HG02623 (cell line): Measurements from ENCODE around the gene TMPRSS6.

ENCODE experiments used
- ATAC-seq: cut with Tn5 transposase; IDR thresholded peaks from one replicate; pipeline ENCODE4 v1.9.1; 2021; ENCODE audit warnings: moderate library complexity; ENCODE audit not compliant: unreplicated experiment

The TMPRSS6 gene

DNA sequence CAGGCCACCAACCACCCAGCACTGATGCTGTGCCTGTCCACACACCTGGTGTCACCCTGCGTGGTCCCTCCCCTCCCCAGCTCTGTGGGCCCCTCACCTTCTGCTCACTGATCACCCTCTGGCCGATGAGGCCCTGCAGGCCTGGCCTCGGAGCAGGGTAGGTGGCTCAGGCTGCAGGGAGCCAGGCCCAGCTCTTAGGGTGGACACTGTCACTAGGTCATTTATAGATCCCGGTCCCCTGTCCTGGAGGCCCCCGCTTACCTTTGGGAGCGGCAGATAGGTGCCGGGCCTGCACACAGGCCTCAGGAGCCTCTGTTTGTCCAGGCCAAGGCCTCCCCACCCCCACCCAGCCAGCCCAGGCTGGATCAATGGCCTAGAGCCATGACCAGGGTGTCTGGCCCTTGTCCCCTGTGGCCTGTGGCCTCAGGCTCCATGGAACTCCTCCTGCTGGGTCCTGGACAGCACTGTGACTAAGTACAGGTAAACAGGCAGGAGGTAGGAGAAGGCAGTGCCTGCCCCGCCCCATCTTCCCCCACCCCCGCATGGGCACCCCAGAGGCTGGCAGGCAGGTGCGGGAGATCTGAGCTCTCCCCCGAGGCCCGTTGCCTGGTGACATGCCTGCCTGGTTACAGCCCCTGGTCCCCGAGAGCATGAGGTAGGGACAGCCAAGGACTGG lies at the start of gene TMPRSS6:
Gene TMPRSS6, minus strand, starts transcription at position 472 of the 676 bp plus-strand sequence. CDS start 6,296 bp downstream, outside the sequence.
- no peak for ATAC-seq

DNA sequence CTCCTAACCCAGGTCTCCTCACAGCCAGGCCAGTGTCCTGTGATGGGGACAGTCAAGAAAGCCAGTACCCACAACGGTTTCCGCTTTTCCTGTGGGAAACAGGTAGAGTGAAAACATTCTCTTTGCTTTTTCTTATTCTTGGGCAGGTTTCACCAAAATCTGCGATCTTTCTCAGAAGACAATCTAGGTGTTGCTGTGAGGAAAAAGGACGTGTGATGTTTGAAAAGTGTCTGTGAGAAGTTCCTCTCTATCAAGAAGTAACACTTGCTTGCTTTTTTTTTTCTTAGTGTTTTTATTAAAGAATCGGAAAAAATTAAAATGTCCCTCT lies 49.4 kb upstream of the TMPRSS6 start:
- no peak for ATAC-seq

DNA sequence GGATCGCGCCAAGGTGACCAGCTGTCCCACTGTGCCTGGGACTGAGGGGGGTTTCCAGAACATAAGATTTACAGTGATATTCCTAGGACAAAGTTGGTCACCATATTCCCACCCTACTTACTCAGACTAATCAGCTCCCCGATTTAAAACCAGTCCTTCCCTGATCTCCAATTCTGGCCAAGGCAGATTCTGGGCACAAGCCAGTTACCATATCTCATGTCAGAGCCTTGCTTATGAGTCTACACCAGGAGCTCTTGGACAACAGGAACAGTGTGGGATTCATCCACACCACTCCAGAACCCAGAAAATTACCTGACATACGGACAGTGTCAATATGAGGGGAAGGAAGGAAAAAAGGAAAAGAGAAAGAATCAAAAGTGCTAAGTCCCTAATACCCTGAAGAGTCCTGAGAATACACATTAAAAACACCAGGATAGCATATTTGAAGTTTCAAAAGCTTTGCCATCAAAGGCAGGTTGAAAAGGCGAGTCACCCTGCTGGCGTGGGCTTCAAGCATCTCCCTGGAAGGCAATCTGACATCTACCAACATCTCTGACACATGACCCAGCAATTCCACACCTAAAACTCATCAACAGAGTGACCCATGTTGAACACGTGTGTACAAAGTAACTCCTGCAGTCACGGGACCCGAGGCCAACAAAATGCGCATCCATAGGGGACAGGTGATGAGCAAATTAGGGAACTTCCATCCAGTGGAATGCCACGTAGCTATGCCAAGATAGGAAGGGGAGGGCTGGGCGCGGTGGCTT lies 48.2 kb upstream of the TMPRSS6 start:
- ATAC-seq = no peak

DNA sequence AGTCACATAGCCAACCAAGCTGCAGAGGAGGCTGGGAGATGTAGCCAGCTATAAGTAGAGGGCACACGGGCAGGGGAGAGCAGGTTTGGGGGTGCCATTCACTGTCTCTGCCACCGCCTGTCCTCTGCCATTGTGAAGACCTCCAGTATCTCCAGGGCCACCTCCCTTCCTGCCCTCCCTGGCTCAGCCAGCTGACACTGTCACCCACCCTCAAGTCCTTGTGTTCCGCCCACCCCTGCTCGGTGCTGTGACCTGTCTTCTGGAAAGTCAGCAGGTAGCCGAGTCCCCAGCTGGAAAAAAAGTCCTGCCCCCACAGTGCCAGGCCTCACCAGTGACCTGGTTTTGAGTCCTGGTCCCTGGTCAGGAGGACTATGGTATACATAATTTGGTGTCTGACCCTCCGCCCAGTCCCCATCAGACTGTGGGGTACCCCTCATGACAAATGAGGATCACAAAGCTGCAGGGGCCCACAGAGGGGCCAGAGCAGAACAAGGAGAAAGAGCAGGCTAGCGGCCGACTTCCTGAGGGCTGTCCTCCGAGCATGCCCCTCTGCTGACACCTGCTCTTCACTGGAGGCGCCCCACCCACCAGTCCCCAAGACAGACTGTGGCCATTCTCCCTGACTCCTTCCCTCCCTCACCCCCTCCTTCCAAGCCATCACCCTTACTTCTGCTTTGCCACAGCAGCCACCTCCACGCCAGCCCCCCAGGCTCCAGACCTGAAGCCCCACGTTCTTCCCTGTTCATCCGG lies 47.3 kb upstream of the TMPRSS6 start:
- no peak for ATAC-seq

DNA sequence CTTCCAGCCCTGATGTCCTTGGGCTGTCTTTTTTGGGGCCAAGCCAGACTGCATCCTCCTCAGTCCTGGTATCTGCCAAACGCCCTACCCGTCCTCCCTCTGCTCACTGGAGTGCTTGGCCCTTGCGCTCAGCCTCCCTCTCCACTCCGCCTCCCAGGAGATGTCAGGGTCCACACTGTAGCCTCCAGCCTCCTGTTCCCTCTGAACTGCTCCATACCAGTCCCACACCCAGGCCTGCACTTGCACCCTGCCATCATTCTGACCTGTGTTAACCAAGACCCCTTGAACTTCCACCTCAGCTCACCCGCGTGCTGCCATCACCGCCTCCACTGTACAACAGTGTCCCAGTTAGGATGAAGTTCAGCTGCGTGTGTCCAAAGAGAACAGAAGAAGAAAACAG lies 46.5 kb upstream of the TMPRSS6 start:
- ATAC-seq = no peak

DNA sequence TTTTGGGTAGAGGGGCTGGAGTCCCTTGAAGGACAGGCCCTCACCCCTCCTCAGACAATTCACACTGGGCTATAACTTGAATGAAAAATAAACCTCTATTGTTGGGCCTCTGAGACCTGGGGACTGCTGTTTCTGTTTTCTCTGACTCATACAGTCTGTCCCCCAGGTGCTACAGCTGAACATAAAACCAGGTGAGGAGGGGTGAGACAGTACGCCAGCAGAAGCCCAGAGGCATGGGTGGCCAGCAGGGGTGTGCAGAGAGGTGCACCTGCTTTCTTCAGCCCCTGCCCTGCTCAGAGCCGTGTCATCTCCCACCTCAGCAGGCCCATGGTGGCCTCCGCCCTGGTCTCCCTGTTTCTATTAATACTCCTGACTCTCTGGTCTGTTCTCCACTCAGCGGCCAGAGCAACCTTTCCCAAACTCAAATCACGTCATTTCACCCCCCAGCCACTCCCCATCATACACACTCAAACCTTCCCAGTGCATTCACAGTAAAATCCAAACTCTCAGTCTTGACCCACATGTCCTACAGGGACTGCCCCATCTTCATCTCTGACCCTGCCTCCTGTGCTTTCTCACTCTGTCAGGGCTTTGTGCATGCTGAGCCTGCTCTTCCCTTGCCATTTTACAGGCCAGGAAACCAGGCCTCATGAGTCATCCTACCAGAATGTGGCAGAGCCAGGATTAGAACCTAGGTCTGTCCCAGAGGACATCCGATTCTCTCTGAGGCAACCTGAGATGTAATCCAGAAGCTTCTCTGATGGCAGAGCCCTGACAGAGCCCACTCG lies 45.6 kb upstream of the TMPRSS6 start:
- ATAC-seq = no peak

DNA sequence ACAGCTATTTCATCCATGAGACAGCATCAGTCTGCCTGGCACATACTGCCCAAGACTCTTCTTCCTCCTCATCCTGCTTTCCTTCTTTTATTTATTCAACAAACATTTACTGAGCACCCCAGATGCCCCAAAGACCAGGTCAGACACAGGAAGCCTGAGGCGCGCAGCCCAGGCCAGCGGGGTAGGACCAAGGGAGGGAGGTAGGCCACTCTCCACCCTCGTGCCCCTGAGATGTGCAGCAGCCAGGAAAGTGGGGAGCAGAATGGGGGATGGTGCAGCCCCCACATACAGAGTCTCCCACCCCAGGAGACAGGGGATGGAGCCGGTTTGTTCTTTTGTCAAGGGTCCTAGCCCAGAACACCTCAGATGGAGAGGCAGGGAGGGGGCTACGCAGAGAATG lies 44.4 kb upstream of the TMPRSS6 start:
- no peak for ATAC-seq

DNA sequence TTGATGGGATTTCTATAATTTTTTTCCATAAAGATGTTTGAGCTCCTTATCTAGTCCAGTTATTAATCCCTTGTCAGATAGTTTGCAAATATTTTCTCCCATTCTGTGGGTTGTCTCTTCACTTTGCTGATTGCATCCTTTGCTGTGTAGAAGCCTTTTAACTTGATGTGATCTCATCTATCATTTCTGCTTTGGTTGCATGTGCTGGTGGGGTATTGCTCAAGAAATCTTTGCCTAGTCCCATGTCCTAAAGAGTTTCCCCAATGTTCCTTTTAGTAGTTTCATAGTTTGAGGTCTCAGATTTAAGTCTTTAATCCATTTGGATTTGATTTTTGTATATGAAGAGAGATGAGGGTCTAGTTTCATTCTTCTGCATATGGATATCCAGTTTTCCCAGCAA lies 41.9 kb upstream of the TMPRSS6 start:
- no peak for ATAC-seq

DNA sequence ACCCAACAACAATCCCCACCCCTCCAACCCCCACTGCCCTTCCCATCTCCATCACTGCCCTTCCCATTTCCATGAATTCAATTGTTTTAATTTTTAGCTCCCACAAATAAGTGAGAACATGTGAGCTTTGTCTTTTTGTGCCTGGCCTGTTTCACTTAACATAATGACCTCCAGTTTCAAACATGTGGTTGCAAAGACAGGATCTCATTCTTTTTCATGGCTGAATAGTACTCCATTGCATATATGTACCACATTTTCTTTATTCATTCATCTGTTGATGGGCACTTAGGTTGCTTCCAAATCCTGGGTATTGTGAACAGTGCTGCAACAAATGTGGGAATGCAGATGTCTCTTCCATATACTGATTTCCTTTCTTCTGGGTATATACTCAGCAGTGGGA lies 41.2 kb upstream of the TMPRSS6 start:
- no peak for ATAC-seq

DNA sequence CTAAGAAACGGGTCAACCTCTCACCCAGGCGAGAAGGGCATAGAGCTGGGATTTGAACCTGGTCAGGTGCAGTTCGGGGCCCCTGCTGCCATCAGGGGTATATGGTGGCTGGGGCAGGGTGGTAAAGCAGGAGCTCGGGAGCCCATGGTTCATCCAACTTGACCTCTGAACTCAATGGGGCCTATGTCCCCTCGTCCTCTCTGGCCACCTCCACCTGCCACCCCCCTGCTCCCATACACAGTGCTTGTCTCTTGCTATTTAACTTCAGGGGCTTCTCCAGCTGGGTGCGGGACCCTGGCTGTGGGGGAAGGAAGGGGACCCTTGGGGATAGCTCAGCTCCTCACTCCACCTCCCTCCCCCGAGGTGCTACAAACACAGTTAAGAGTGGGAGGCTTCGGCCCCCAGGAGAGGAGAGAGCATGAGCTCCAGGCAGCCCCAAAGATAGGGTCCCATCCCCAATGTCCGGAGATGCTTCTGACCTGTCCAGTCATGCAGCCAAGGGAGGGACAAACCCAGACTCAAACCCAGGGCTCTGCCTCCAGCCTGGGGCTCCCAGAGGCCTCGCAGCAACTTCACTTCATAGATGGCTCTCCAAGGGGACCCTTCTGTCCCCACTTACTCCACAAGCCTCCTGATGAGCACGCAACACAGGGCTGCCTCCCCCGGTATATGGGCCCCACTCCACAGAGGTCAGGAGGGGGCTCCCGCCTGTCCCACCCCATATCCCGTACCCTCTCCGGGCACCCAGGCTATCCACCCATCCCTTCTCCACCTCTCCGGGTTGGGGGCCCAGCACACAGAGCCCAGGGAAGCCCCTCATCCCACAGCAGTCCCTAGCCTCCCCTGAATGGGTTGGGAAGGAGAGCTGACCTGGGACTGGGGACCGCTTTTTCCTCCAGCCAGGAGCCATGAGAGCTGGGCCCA lies 39.5 kb upstream of the TMPRSS6 start:
- no peak for ATAC-seq

DNA sequence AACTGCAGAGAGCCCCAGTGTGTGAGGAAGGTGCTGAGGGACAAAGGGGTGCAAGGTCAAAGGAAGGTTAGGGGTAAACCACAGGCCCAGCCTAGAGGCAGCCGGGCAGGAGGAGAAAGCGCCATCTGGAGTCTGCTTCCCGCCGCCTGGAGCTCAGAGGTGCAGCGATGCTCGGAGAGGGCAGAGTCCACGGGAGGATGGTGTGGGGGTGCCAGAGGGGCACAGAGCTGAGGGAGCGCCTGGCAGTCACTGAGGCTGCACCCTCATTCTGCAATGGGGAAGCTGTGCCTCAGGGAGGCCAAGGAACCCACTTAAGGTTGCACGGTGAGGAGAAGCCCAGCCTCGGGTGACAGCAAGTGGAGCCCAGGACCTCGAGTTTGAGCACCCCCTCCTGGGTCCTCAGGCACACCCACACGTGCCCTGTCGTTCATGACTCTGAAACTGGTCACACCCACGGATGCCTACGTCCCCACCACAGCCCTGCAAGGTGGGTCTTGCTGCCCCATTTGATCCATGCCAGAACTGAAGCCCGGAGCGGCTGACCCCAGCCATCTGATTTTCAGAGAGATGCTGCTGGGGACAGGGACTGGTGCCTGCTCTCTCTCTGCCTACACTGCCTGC lies 38.6 kb upstream of the TMPRSS6 start:
- no peak for ATAC-seq

DNA sequence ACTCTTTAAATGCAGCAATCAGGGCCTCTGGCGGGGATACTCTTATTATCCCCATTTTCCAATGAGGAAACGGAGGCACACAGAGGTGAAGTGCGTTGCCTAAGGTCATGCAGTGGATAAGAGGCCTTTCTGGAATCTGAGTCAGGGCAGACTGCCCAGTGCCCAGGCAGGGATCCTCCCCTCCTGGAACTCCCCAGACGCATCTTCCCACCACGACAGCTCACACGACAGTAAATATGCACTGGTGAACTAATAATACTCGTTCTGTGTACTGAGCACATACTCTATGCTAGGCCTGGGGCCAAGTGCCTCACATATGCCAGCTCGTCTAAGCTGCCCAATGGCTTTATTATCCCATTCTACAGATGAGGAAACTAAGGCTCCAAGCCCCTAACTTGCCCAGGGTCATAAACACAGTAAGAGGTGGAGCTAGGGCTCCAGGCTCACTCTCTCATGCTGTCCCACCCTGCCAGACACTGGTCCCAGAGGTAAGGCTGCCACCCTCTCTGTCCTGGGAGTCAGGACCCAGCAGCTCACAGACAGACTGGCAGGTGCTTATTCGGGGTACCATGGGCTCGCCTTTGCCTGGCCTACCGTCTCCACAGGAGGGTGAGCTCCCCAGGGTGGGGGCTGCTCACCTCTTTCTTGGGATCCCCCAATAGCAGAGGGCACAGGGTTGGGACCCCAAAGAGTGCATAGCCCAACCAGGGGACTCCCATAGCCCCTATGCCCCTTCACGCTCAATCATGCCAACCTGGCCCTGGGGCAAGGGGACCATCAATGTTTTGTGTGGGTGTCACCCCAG lies 37.9 kb upstream of the TMPRSS6 start:
- no peak for ATAC-seq

DNA sequence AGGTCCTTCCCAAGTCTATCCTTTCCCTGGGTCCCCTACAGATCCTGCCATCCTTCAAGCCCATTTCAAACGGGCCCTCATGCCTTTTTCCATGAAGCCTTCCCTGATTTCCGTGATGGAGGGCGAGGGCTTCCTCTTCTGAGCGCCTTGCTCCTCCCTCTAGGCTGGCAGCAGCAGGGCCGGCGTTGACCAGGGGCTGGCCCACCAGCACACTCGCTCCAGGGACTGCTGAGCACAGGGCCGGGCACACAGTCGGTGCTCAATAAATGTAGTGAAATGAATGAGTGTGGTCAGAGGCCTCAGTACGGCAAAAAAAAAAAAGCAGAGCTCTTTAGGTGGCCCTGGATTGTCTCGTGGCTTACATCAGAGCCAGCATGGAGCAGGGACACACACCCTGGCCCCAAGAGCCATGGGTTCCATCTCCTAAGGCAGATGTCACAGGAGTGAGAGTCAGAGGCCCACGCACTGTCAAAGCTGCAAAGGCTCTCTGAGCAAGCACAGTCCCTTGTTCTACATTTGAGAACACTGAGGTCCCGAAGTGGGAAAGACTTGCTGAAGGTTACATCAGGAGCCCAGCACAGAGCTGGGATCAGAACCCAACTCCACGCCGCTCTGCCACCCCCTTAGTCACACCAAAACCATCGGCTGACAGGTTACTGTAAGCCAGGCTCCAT lies 37.1 kb upstream of the TMPRSS6 start:
- ATAC-seq = no peak

DNA sequence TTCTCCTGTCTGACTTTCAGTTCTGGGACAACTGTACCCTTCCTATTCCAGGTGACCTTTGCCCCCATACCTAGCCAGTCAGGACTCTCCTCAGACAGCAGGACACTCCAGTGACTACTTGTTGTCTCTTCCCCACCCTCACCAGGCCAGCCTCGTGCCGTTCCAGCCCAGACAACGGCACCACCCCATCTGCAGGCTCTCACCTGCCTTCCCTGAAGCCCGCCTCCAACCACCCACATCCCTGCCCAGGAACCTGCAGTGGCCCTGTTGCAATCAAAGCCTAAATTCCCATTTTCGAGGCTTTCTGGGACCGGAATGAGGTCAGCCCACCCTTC lies 36.5 kb upstream of the TMPRSS6 start:
- ATAC-seq = no peak

DNA sequence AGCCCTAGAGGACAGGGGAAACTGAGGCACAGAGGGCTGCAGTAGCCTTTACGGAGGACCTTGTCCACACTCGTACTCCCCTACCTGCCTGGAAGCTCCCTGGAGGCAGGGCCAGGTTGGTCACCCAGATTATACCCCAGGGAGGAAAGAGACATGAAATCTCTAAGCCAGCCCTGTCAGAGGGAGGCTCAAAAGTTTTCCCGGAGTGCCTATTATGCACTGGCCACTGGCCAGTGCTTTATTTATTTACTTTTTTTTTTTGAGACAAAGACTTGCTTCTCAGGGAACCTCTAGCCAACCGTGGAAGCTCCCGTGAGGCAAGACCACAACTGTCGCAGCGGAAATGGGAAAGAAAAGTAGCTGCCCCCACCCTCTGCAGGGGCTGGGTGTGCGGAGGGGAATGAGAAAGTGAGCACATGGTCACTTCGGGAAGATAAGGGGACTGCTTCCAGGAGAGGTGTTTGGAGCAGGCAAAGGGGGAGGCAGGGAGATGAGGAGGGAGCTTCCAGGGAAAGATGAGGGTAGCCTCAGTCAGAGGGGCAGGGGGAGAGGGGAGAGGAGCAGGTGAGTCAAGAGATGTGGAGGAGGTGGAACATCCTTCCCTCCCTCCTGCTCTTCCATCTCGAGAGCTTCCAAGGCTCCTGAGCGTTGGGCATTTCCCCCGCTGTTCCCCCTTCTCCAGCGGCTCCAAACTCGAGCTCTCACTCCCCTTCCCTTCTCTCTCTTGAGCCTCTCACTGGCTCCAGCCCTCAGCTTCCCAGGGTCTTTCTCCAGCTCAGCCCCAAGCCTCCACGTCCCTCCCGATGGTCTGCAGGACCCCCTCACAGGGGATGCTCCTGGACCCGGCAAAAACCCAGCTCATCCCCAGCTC lies 35.9 kb upstream of the TMPRSS6 start:
- ATAC-seq = no peak

DNA sequence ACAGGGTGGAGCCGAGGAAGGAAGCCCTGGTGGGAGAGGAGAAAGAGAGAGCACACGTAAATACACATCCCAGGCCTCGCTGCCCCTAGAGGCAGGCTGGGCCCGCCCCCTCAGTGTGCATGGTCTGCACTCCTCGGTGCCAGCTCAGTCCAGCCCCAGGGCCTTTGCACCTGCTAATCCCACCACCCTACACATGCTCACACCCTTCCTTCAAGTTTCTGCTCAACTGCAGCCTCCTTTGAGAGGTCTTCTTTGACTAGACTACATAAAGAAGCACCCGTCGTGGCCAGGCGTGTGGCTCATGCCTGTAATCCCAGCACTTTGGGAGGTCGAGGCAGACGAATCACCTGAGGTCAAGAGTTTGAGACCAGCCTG lies 34.7 kb upstream of the TMPRSS6 start:
- ATAC-seq = no peak

DNA sequence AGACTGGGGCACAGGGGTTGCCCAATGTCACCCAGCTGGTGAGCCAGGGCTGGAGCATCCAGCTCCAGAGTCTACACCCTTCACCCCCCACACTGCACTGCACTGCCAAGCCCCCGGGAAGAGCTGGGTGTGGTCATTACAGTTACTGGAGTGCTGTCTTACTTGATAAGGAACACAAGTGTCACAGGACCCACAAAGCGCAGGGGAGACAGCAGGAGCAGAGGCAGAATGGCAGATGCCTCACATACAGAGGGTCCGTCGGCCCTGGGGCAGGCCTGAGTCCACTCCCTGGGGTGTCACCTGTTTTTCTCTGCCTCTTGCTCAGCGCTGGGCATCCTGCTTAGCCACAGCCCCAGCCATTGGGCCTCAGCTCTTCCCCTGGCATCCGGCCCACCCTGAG lies 32.5 kb upstream of the TMPRSS6 start:
- no peak for ATAC-seq

DNA sequence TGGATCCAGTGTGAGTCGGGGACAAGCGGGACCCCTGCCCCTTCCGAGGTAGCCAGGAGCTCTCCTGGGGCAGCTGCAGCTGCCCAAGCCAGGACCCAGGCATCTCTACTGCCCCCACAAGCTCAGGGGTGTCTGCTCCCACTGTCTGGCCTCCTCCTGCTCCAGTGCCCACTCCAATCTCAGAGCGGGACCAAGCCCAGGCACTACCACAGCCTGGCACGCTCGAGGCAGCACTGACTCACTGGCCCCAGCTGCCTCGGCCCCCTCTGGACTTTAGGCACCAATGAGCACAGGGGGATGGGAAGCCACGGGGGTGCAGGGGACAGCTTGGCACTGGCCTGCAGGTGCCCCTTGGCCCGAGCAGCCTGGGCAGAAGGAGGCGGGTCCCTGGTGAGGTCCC lies 32.0 kb upstream of the TMPRSS6 start:
- ATAC-seq = no peak
